Measurements from ENCODE around the gene PLCB1. TPM values are rescaled to one million over a fixed set of nuclear protein-coding genes. Genes with fewer than 3 reads are reported as not detected.

Gene PLCB1
- polyA plus RNA-seq, 1 experiment: 16.4 TPM

- Histone ChIP-seq H3K27ac (ENCODE audit: low read depth, low read length) (no peak overlapping the region), H3K27me3 (ENCODE audit: control insufficient read depth, insufficient read depth, low read length) (no peaks in the 10 kb centered on the region), H3K4me3 (ENCODE audit: low read depth, low read length) (no peak overlapping the region), H3K9me3 (ENCODE audit: control insufficient read depth, insufficient read depth, low read length) (no peaks in the 10 kb centered on the region)
- POLR2A ChIA-PET: no interaction called here
- CTCF ChIA-PET: no interaction called here
- DNase-seq (ENCODE audit: low read depth, low spot score): no peak
- TF ChIP-seq, protein P1, sequence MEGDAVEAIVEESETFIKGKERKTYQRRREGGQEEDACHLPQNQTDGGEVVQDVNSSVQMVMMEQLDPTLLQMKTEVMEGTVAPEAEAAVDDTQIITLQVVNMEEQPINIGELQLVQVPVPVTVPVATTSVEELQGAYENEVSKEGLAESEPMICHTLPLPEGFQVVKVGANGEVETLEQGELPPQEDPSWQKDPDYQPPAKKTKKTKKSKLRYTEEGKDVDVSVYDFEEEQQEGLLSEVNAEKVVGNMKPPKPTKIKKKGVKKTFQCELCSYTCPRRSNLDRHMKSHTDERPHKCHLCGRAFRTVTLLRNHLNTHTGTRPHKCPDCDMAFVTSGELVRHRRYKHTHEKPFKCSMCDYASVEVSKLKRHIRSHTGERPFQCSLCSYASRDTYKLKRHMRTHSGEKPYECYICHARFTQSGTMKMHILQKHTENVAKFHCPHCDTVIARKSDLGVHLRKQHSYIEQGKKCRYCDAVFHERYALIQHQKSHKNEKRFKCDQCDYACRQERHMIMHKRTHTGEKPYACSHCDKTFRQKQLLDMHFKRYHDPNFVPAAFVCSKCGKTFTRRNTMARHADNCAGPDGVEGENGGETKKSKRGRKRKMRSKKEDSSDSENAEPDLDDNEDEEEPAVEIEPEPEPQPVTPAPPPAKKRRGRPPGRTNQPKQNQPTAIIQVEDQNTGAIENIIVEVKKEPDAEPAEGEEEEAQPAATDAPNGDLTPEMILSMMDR (IDR thresholded peaks at IDR 0.05; ENCODE audit: low read depth, low read length): no peak
Measured at GRCh38 chr20:8221887-8222419, 89.9 kb downstream of the PLCB1 start.

DNA sequence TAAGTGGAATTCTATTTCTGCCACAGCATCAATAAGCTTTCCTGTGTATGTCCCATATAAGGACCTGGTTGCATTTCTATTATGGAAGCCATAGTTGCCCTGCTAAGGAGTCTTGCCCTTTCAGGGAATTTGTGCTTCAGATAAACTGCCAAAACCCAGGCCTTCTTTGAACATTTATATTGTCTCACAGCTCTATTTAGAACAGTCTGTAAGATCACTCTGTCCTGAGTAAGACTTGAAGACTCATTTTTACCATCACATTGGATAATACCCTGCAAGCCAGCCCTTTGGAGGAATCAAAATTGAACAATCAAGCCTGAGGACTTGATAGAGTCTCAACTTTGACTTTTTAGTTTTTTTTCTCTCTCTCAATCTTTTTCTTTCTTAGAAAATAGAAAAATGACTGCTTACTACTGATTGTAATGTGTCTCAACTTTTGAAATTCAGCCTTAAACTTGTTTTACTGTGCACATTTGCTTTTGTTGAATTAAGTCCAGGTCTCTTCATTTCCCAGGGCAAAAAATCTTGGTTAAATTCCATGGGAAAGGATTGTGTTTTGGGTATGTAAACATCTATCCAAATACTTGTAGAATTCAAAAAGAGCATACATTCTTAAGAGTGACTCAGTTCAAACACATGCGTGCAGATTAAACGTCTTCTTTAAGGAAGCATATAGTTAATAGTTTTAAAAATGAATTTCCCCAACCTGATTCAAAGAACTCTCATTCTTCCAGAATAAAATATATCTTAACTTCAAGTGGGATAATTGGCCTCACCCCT, 91.2 kb downstream of the PLCB1 start:
- Histone ChIP-seq H3K27me3 (ENCODE audit: control insufficient read depth, insufficient read depth, low read length) (no peaks in the 10 kb centered on the region), H3K4me3 (ENCODE audit: low read depth, low read length) (no peak overlapping the region), H3K9me3 (ENCODE audit: control insufficient read depth, insufficient read depth, low read length) (no peaks in the 10 kb centered on the region), H3K27ac (ENCODE audit: low read depth, low read length) (peak overlapping the region; percentile 80)
- TF ChIP-seq, protein P1 (IDR thresholded peaks at IDR 0.05; ENCODE audit: low read depth, low read length): no peak
- POLR2A ChIA-PET: no interaction called here
- DNase-seq (ENCODE audit: low read depth, low spot score): peak; percentile 82
- CTCF ChIA-PET: interaction anchor here (0.5 to 1.0 kb wide), 3 partner anchors 85 to 498 kb away, joined by 4 to 5 read pairs (median 5); no protein-coding TSS in a partner anchor

- no peaks in the 10 kb centered on the region for H3K9me3 ChIP-seq (ENCODE audit: control insufficient read depth, insufficient read depth, low read length)
- H3K27me3 ChIP-seq (ENCODE audit: control insufficient read depth, insufficient read depth, low read length): no peaks in the 10 kb centered on the region
- no peak for DNase-seq (ENCODE audit: low read depth, low spot score)
- no peak overlapping the region for H3K4me3 ChIP-seq (ENCODE audit: low read depth, low read length)
- POLR2A ChIA-PET: no interaction called here
- TF ChIP-seq, protein P1 (IDR thresholded peaks at IDR 0.05; ENCODE audit: low read depth, low read length): no peak
- no peak overlapping the region for H3K27ac ChIP-seq (ENCODE audit: low read depth, low read length)
- CTCF ChIA-PET: no interaction called here
Measured at GRCh38 chr20:8225658-8226057, 93.6 kb downstream of the PLCB1 start.

- ChIA-PET CTCF (no interaction called here), POLR2A (no interaction called here)
- H3K27ac ChIP-seq (ENCODE audit: low read depth, low read length): no peak overlapping the region
- no peaks in the 10 kb centered on the region for H3K27me3 ChIP-seq (ENCODE audit: control insufficient read depth, insufficient read depth, low read length)
- DNase-seq (ENCODE audit: low read depth, low spot score): no peak
- H3K4me3 ChIP-seq (ENCODE audit: low read depth, low read length): no peak overlapping the region
- TF ChIP-seq, protein P1 (IDR thresholded peaks at IDR 0.05; ENCODE audit: low read depth, low read length): no peak
- no peaks in the 10 kb centered on the region for H3K9me3 ChIP-seq (ENCODE audit: control insufficient read depth, insufficient read depth, low read length)
Measured at GRCh38 chr20:8226106-8226505, 94.0 kb downstream of the PLCB1 start.

GRCh38 chr20:8227293-8227692, 95.2 kb downstream of the PLCB1 start:
- ChIA-PET CTCF (no interaction called here), POLR2A (no interaction called here)
- DNase-seq (ENCODE audit: low read depth, low spot score): no peak
- Histone ChIP-seq H3K9me3 (ENCODE audit: control insufficient read depth, insufficient read depth, low read length) (no peaks in the 10 kb centered on the region), H3K4me3 (ENCODE audit: low read depth, low read length) (no peak overlapping the region), H3K27ac (ENCODE audit: low read depth, low read length) (no peak overlapping the region), H3K27me3 (ENCODE audit: control insufficient read depth, insufficient read depth, low read length) (no peaks in the 10 kb centered on the region)
- TF ChIP-seq, protein P1 (IDR thresholded peaks at IDR 0.05; ENCODE audit: low read depth, low read length): no peak

Measured in AG04450 (cell line).